ENCODE data around the gene FCN3. TPM values are rescaled to one million over a fixed set of nuclear protein-coding genes. Genes with fewer than 3 reads are reported as not detected.

Gene FCN3
- polyA plus RNA-seq (2011; rRNA removed): not detected in 2 replicates
- polyA plus RNA-seq (2012; cell fraction: cytosol; rRNA removed): not detected in 2 replicates
- not detected in 2 replicates for polyA plus RNA-seq (2012; cell fraction: nucleus; rRNA removed)
- polyA plus RNA-seq (2017; fragmentation: RNase III; extraction: RNeasy Plus Mini Kit Qiagen cat#74134 plus additional on column Dnase treatment): not detected in 3 replicates
- polyA minus RNA-seq (2011; rRNA and poly(A)+ RNA removed): not detected in 2 replicates

DNA sequence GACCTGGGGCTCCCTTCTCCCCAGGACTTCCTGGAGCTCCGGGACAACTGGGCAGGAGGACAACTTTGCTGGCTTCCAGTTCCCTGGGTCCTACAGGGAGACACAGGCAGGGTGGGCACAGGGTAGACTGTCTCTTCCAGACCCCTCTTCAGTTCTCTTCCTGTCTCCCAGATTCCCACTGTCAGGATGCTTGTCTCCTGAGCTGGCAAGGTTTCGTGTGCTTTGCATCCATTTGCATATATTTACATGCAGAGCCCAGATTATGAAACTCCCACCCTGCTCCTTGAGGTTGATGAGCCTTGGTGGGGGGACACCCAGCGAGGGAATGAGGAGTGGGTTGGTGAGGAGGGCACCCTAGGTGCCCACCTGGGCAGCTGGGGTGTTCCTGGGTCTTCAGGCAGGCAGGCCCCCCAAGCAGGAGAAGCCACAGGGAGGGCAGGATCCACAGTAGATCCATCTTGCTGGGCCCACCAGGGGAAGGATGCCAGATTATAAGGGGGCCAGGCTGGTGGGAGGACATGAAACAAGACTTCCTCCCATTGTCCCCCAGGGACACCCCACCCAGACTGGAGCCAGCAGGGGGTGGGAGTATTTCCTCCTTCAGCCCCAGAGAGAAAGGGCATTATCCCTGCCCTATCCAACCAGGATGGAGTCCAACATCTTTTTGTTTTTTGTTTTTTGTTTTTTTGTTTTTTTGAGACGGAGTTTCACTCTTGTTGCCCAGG lies at the start of gene FCN3:
FCN3 (minus strand) TSS at position 463 of the 725 bp plus-strand sequence; CDS start at position 457, 6 bp downstream.
- Histone ChIP-seq H3K9me3 (no peaks in the 10 kb centered on the region), H3K27ac (no peak within 1 kb of the TSS), H3K4me2 (no peak within 1 kb of the TSS), H3K4me3 (no peak within 1 kb of the TSS), H3K4me1 (no peaks in the 10 kb centered on the region)
- DNase-seq (ENCODE audit: low read depth in 1 of 2, low spot score in 1 of 2) (no peak), ATAC-seq (no peak), FAIRE-seq (no peak)
- WGBS (ENCODE audit: missing lambda C conversion rate): 38% methylated on average over 4 of the region's 4 CpGs
- CTCF ChIA-PET: interaction anchor here (0.6 to 2.3 kb wide), 4 partner anchors 9 to 267 kb away, joined by 3 to 6 read pairs (median 3); partner anchors contain the start of gene CD164L2
- no peak for TF ChIP-seq RARB (CRISPR knock-in tag; IDR thresholded peaks at IDR 0.05)
- TF ChIP-seq CHD4 (IDR thresholded peaks at IDR 0.05; ENCODE audit: borderline replicate concordance): no peak
- TF ChIP-seq FOSL2 (IDR thresholded peaks at IDR 0.05): no peak
- TF ChIP-seq FOSL2 (CRISPR knock-in tag; IDR thresholded peaks at IDR 0.05): no peak
- TF ChIP-seq BHLHE40 (IDR thresholded peaks at IDR 0.05; ENCODE audit: low read depth, low read length): no peak
- no peak for TF ChIP-seq HDAC2 (IDR thresholded peaks at IDR 0.05)
- TF ChIP-seq NR3C1 (IDR thresholded peaks at IDR 0.05): no peak
- no peak for TF ChIP-seq ZFP36 (IDR thresholded peaks at IDR 0.05; ENCODE audit: borderline replicate concordance, partially characterized antibody)
- TF ChIP-seq, protein P1, sequence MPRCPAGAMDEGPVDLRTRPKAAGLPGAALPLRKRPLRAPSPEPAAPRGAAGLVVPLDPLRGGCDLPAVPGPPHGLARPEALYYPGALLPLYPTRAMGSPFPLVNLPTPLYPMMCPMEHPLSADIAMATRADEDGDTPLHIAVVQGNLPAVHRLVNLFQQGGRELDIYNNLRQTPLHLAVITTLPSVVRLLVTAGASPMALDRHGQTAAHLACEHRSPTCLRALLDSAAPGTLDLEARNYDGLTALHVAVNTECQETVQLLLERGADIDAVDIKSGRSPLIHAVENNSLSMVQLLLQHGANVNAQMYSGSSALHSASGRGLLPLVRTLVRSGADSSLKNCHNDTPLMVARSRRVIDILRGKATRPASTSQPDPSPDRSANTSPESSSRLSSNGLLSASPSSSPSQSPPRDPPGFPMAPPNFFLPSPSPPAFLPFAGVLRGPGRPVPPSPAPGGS (IDR thresholded peaks at IDR 0.05): no peak
- POLR2A ChIA-PET: no interaction called here

DNA sequence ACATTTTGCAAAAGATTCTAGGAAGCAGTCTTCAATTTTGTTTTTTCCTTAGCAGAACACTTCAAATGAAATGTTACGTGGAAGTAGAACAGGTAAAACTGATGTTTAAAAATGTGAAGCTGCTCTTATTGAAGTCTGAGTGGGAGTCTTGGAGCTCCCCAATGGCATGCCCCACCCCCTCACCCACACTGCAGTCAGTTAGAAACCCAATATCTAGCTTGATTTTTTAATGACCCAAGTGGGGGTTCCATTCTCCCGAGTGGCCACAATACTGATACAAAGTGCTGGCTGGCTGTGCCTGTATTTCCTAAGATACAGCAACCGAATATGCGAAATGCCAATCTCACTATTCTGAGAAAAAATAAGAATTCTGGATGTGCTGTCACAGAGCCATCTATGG lies 49.1 kb upstream of the FCN3 start:
- WGBS (ENCODE audit: missing lambda C conversion rate): 90% methylated on average over 4 of the region's 4 CpGs
- no peak overlapping the region for H3K27ac ChIP-seq
- DNase-seq (ENCODE audit: low read depth in 1 of 2, low spot score in 1 of 2) (no peak), ATAC-seq (no peak), FAIRE-seq (no peak)
- CTCF ChIA-PET: interaction anchor here (1.1 to 2.0 kb wide), 3 partner anchors 9 to 133 kb away, joined by 3 to 7 read pairs (median 6); no protein-coding TSS in a partner anchor
- H3K4me1 ChIP-seq: peaks cover 8% of the 10 kb centered on the region
- POLR2A ChIA-PET: no interaction called here
- no peak overlapping the region for H3K4me3 ChIP-seq
- no peaks in the 10 kb centered on the region for H3K9me3 ChIP-seq
- no peak overlapping the region for H3K4me2 ChIP-seq
- TF ChIP-seq POLR2A (IDR thresholded peaks at IDR 0.05; ENCODE audit: low read length) (no peak), FOSL2 (IDR thresholded peaks at IDR 0.05) (no peak), FOSL2 (CRISPR knock-in tag; IDR thresholded peaks at IDR 0.05) (no peak), HDAC2 (IDR thresholded peaks at IDR 0.05) (no peak), GATA3 (IDR thresholded peaks at IDR 0.05; ENCODE audit: borderline replicate concordance) (no peak)

DNA sequence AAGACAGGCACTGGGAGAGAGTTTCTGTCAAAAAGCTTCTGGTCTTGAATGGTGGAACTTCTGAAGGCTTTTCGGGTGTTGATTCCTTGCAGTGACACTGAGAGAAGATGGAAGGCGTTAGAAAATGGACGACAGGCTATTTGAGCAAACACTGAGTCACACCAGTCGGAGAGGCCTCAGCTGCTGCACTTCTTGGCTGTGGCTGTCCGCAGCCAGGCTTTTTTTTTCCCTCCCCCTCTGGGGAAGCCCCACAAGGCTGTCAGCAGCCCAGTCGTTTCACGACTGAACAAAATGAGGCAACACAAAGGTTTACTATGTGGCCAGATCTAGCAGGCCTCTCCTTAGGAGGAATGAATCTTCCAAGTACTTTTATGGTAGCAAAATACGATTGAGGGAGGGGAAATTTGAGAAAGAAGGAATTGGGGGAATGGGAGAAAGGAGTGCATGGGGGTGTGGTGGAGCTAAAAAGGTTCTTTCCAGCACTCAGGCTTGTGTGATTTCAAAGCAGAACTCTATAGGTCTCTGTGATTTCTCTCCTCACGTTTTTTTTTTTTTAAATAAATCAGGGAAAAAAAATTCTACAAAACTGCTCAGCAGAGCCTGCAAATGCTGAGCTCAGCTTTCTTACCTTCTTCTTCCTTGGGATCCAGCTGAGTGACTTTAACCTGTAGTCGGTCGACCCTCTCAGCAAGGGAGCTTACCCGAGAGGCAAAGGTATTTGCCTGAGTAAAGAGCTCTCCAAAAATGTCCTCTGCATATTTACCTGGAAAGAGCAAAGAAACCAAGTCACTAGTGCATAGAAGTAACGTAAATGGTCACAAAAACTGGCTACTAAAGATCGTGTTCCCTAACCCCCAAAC lies 43.9 kb upstream of the FCN3 start:
- POLR2A ChIA-PET: no interaction called here

More for the DNA sequence above, 43.9 kb upstream of the FCN3 start:
- FAIRE-seq (no peak), ATAC-seq (peak; percentile 78 to 93), DNase-seq (ENCODE audit: low read depth in 1 of 2, low spot score in 1 of 2) (peak; percentile 46 to 58)
- 31% methylated on average over 14 of the region's 14 CpGs for WGBS (ENCODE audit: missing lambda C conversion rate)
- Histone ChIP-seq H3K27ac (peak overlapping the region; percentile 30 to 72; a peak in 4 of 6 replicates), H3K4me2 (peak overlapping the region; percentile 56), H3K4me3 (no peak overlapping the region), H3K4me1 (peaks cover 17% of the 10 kb centered on the region), H3K9me3 (no peaks in the 10 kb centered on the region)
- CTCF ChIA-PET: interaction anchor here (0.6 to 1.8 kb wide), 9 partner anchors 13 to 273 kb away, joined by 3 to 11 read pairs (median 3); partner anchors contain the start of gene WASF2
- TF ChIP-seq, protein P1 (IDR thresholded peaks at IDR 0.05): no peak
- TF ChIP-seq, protein P2, sequence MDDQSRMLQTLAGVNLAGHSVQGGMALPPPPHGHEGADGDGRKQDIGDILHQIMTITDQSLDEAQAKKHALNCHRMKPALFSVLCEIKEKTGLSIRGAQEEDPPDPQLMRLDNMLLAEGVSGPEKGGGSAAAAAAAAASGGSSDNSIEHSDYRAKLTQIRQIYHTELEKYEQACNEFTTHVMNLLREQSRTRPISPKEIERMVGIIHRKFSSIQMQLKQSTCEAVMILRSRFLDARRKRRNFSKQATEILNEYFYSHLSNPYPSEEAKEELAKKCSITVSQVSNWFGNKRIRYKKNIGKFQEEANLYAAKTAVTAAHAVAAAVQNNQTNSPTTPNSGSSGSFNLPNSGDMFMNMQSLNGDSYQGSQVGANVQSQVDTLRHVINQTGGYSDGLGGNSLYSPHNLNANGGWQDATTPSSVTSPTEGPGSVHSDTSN (IDR thresholded peaks at IDR 0.05): no peak
- TF ChIP-seq FOSL2 (IDR thresholded peaks at IDR 0.05): no peak
- TF ChIP-seq FOSL2 (CRISPR knock-in tag; IDR thresholded peaks at IDR 0.05): peak; percentile 51; the same call in 1 of the 2 replicates
- TF ChIP-seq MAFK (IDR thresholded peaks at IDR 0.05; ENCODE audit: partially characterized antibody): peak; percentile 66
- no peak for TF ChIP-seq FOXS1 (CRISPR knock-in tag; IDR thresholded peaks at IDR 0.05)
- TF ChIP-seq, protein P3, sequence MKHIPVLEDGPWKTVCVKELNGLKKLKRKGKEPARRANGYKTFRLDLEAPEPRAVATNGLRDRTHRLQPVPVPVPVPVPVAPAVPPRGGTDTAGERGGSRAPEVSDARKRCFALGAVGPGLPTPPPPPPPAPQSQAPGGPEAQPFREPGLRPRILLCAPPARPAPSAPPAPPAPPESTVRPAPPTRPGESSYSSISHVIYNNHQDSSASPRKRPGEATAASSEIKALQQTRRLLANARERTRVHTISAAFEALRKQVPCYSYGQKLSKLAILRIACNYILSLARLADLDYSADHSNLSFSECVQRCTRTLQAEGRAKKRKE (CRISPR knock-in tag; IDR thresholded peaks at IDR 0.05; ENCODE audit: low read depth): no peak
- no peak for TF ChIP-seq HDAC2 (IDR thresholded peaks at IDR 0.05)
- no peak for TF ChIP-seq KDM5A (IDR thresholded peaks at IDR 0.05)
- TF ChIP-seq MAZ (IDR thresholded peaks at IDR 0.05; ENCODE audit: borderline replicate concordance, low read depth, low read length): no peak
- TF ChIP-seq, protein P4, sequence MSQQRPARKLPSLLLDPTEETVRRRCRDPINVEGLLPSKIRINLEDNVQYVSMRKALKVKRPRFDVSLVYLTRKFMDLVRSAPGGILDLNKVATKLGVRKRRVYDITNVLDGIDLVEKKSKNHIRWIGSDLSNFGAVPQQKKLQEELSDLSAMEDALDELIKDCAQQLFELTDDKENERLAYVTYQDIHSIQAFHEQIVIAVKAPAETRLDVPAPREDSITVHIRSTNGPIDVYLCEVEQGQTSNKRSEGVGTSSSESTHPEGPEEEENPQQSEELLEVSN (IDR thresholded peaks at IDR 0.05; ENCODE audit: borderline replicate concordance, low read depth): no peak

All from A549 (cell line).